Right cardiac atrium (tissue), 5 donors: ENCODE measurements around the gene ATP11A. TPM values are rescaled to one million over a fixed set of nuclear protein-coding genes. Genes with fewer than 3 reads are reported as not detected.

Experiments
- ATAC-seq, 2 donors: fragments of 200-7000 bp; cut with Tn5 transposase; one replicate each; pipeline versions ENCODE4 v1.8.0 to v1.9.1; 2020; ENCODE audit warnings: moderate library complexity in 2 of 2, mild to moderate bottlenecking in 1 of 2
- DNase-seq, 3 donors: peaks; one replicate each; pipeline ENCODE4 v3.0.0-alpha.2; 2020
- H3K27ac ChIP-seq: one replicate; pipeline ENCODE4 v1.5.1; 2013; ENCODE audit warnings: mild to moderate bottlenecking, low read length, control low read depth, moderate library complexity
- H3K27me3 ChIP-seq: one replicate; pipeline ENCODE4 v1.6.1; 2013; ENCODE audit not compliant: control insufficient read depth, insufficient read depth
- H3K4me1 ChIP-seq: one replicate; pipeline ENCODE4 v1.6.1; 2013; ENCODE audit warnings: low read length; ENCODE audit not compliant: control insufficient read depth, insufficient read depth
- H3K4me3 ChIP-seq: one replicate; pipeline ENCODE4 v1.5.1; 2013; ENCODE audit warnings: low read length, control low read depth
- H3K9me3 ChIP-seq: one replicate; pipeline ENCODE4 v1.6.1; 2013; ENCODE audit warnings: low read length; ENCODE audit not compliant: control insufficient read depth
- WGBS: extraction: QIAGEN DNeasy Blood & Tissue Kit; methylation state at CpG from one replicate; pipeline ENCODE4 v1.1.7; 2013; 5-methylcytosine and 5-hydroxymethylcytosine counted together
- intact Hi-C, 4 donors: fragments of 100-400 bp; cut with DNase I; formaldehyde crosslinking; loops; one replicate each; pipeline versions ENCODE4 v1.11.0 to v1.14.0; 2022 to 2023
- polyA plus RNA-seq: library from polyadenylated mRNA; stranded (reverse); fragments of 200-250 nt; gene quantifications from one replicate; pipeline ENCODE4 v1.2.3, GENCODE V29; 2013
- total RNA-seq, 4 donors: library from RNA; stranded (reverse); fragmentation: NEBNext Ultra II Directional; extraction: Animal tissue kit (Norgen Biotek cat#: 25700); gene quantifications; one replicate each; pipeline ENCODE4 v1.2.1, GENCODE V29; 2021
- donor health status: healthy with polysubstance abuse.
- donor health status: DM: no; HTN: yes; CAD: no.
- donor health status: DM: no; HTN: no; CAD: no.
- donor health status: DM: no; HTN: yes; CAD: no; lungs with severe emphysema.
- donor health status: DM: yes; HTN: yes; CAD: no.

The ATP11A gene
- total and polyA plus RNA-seq, 5 donors = 19.5 to 100 (median 83.4) TPM

DNA sequence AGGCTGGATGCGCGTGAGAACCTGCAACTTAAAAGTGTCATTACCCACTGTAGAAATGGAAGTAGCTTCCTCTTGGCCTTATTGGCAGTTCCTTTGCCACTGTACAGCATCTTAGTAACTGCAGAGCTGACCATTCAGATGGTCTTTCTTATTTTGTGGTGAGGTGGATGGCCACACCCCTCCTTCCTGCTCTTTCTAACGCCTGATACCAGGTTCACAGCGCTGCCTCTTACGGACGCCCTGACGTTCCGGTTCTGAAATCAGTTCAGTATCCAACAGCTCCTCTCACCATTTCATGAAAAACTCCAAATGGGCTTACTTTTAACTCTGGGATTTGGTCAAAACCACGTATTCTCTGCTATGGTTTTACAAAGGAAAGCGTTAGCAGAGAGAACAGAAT, 134.6 kb downstream of the ATP11A start:
- Histone ChIP-seq H3K4me1 (no peaks in the 10 kb centered on the region), H3K27me3 (no peaks in the 10 kb centered on the region), H3K4me3 (no peak overlapping the region), H3K27ac (no peak overlapping the region), H3K9me3 (no peaks in the 10 kb centered on the region)
- no peak for DNase-seq
- 81% methylated on average over 10 of the region's 10 CpGs for WGBS
- ATAC-seq = no peak
- intact Hi-C loops = no loop called here

DNA sequence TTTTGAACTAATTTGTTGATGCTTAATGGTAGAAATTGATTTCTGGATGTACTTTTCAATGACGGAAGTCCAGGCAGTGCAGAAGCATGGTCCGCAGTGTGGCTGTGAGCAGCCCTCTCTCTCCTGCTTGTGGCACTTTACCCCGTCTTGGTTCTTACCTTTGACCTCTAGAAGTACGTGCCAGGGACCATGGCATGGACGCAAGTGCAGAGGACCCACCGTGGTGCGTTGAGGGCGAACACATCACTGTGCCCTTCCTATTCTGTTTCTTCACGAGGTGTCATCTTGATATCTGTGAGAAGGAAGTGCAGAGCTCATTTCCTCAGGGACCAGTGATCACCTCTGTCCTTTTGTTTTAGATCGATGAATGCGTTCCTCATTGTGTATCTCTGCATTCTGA, 135.2 kb downstream of the ATP11A start:
- no peak for ATAC-seq
- DNase-seq = no peak
- 76% methylated on average over 11 of the region's 11 CpGs for WGBS
- H3K4me3 ChIP-seq = no peak overlapping the region
- intact Hi-C loops = no loop called here
- no peaks in the 10 kb centered on the region for H3K27me3 ChIP-seq
- H3K4me1 ChIP-seq = no peaks in the 10 kb centered on the region
- H3K9me3 ChIP-seq = no peaks in the 10 kb centered on the region
- H3K27ac ChIP-seq = no peak overlapping the region

DNA sequence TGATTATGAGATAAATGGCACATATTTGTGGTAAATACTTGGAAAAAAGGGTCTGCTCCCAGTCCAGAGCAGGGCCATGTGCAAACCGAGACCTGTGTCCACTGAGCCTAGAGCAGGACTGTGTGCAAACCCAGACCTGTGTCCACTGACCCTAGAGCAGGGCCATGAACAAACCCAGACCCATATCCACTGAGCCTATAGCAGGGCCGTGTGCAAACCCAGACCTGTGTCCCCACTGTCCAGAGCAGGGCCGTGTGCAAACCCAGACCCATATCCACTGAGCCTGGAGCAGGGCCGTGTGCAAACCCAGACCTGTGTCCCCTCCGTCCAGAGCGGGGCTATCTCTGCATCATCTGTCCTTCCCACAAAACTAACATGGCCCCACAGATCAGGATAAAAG, 136.0 kb downstream of the ATP11A start:
- intact Hi-C loops = no loop called here
- no peak overlapping the region for H3K27ac ChIP-seq
- H3K4me1 ChIP-seq = no peaks in the 10 kb centered on the region
- WGBS = 96% methylated on average over 6 of the region's 6 CpGs
- H3K4me3 ChIP-seq = no peak overlapping the region
- no peaks in the 10 kb centered on the region for H3K27me3 ChIP-seq
- H3K9me3 ChIP-seq = no peaks in the 10 kb centered on the region
- ATAC-seq (peak in 1 of 2 donors; percentile 25), DNase-seq (no peak)

DNA sequence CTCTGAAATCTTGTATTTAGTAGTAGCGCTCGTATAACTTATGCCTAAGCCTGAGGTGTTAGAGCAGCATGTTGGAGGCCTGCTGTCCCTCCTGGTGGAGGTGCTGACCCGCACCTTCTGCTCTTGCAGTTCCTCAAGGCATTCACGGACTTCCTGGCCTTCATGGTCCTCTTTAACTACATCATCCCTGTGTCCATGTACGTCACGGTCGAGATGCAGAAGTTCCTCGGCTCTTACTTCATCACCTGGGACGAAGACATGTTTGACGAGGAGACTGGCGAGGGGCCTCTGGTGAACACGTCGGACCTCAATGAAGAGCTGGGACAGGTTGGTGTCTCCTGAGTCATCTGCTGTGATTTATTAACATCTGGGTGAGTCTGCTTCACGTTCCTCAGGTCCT, 136.7 kb downstream of the ATP11A start:
- Histone ChIP-seq H3K4me3 (no peak overlapping the region), H3K4me1 (no peaks in the 10 kb centered on the region), H3K27ac (no peak overlapping the region), H3K9me3 (no peaks in the 10 kb centered on the region), H3K27me3 (no peaks in the 10 kb centered on the region)
- DNase-seq (no peak), ATAC-seq (no peak)
- intact Hi-C loops = no loop called here
- WGBS = 94% methylated on average over 14 of the region's 14 CpGs

DNA sequence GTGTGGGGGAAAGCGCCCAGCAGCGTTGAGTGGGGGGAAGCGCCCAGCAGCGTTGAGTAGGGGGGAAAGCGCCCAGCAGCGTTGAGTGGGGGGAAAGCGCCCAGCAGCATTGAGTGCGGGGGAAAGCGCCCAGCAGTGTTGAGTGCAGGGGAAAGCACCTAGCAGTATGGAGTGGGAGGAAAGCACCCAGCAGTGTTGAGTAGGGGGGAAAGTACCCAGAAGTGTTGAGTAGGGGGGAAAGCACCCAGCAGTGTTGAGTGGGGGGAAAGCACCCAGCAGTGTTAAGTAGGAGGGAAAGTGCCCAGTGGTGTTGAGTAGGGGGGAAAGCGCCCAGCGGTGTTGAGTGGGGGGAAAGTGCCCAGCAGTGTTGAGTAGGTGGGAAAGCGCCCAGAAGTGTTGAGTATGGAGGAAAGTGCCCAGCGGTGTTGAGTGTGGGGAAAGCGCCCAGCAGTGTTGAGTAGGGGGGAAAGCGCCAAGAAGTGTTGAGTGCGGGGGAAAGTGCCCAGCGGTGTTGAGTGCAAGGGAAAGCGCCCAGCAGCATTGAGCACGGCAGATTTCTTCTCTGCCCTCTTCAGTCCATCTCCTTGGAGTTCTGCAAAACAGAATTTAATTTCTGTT, 138.4 kb downstream of the ATP11A start:
- no peak for ATAC-seq
- WGBS = 82% methylated on average over 19 of the region's 19 CpGs
- Histone ChIP-seq H3K27ac (no peak overlapping the region), H3K4me1 (no peaks in the 10 kb centered on the region), H3K9me3 (no peaks in the 10 kb centered on the region), H3K4me3 (no peak overlapping the region), H3K27me3 (no peaks in the 10 kb centered on the region)
- no peak for DNase-seq
- intact Hi-C loops = no loop called here

DNA sequence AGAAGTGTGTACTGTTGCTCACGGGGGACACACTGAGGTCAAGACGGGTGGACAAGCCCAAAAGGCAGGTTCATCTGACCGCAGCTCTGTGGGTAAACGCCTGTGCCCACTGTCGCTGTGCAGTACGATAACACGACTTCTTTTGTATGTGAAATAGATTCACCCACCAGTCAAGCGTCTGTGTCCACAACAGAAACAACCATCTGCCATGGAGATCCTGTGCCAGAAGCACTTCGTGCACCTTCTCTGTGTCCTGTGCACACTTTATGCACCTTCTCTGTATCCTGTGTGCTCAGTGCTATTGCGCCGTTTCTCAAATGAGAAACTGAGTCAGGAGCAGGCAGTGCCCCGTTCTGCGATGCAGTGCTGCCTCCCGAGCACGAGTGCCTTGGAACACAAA, 138.9 kb downstream of the ATP11A start:
- H3K9me3 ChIP-seq = no peaks in the 10 kb centered on the region
- no peak overlapping the region for H3K4me3 ChIP-seq
- intact Hi-C loops = no loop called here
- H3K27me3 ChIP-seq = no peaks in the 10 kb centered on the region
- ATAC-seq (no peak), DNase-seq (no peak)
- H3K4me1 ChIP-seq = no peaks in the 10 kb centered on the region
- 88% methylated on average over 15 of the region's 15 CpGs for WGBS
- no peak overlapping the region for H3K27ac ChIP-seq

DNA sequence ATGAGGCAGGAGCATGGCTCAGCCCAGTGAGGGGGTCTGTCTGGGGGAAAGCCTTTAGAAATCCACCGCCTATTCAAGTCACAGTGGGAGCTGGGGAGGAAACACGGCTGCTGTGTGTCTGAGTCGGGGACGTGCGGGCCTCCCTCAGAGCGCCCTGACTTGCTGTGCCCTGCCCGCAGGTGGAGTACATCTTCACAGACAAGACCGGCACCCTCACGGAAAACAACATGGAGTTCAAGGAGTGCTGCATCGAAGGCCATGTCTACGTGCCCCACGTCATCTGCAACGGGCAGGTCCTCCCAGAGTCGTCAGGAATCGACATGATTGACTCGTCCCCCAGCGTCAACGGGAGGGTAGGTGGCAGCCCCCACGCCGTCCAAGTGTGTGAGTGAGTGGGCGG, 141.4 kb downstream of the ATP11A start:
- H3K9me3 ChIP-seq = no peaks in the 10 kb centered on the region
- DNase-seq = no peak
- no peaks in the 10 kb centered on the region for H3K4me1 ChIP-seq
- H3K4me3 ChIP-seq = no peak overlapping the region
- no peak for ATAC-seq
- intact Hi-C loops = no loop called here
- H3K27ac ChIP-seq = no peak overlapping the region
- H3K27me3 ChIP-seq = no peaks in the 10 kb centered on the region
- 94% methylated on average over 21 of the region's 21 CpGs for WGBS

DNA sequence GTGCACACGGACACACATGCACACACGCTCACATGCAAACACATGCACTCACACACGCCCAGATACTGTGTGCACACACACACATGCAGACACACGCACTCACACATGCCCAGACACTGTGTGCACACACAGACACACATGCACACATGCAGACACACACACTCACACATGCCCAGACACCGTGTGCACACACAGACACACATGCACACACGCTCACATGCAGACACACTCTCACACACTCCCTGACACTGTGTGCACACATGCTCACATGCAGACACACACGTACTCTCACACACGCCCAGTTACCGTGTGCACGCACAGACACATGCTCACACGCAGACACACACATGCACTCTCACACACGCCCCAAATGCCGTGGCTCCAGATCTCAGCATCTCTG, 142.0 kb downstream of the ATP11A start:
- DNase-seq = no peak
- H3K9me3 ChIP-seq = no peaks in the 10 kb centered on the region
- no peaks in the 10 kb centered on the region for H3K4me1 ChIP-seq
- H3K4me3 ChIP-seq = no peak overlapping the region
- intact Hi-C loops = no loop called here
- no peak overlapping the region for H3K27ac ChIP-seq
- no peak for ATAC-seq
- 96% methylated on average over 13 of the region's 13 CpGs for WGBS
- no peaks in the 10 kb centered on the region for H3K27me3 ChIP-seq

DNA sequence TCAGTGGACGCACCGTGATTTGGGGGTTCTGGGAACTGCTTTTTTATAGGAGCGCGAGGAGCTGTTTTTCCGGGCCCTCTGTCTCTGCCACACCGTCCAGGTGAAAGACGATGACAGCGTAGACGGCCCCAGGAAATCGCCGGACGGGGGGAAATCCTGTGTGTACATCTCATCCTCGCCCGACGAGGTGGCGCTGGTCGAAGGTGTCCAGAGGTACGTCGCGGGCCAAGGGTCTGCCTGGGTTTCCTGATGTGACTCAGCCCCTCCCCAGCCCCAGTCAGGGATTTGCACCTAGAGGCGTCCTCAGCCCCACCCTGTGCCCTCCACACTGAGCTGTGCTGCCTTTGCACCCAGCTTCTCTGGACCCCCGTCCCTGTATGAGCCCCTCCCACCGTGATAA, 143.0 kb downstream of the ATP11A start:
- H3K4me3 ChIP-seq = no peak overlapping the region
- DNase-seq (no peak), ATAC-seq (no peak)
- WGBS = 93% methylated on average over 23 of the region's 23 CpGs
- no peak overlapping the region for H3K27ac ChIP-seq
- intact Hi-C loops = no loop called here
- no peaks in the 10 kb centered on the region for H3K4me1 ChIP-seq
- H3K27me3 ChIP-seq = no peaks in the 10 kb centered on the region
- H3K9me3 ChIP-seq = no peaks in the 10 kb centered on the region

DNA sequence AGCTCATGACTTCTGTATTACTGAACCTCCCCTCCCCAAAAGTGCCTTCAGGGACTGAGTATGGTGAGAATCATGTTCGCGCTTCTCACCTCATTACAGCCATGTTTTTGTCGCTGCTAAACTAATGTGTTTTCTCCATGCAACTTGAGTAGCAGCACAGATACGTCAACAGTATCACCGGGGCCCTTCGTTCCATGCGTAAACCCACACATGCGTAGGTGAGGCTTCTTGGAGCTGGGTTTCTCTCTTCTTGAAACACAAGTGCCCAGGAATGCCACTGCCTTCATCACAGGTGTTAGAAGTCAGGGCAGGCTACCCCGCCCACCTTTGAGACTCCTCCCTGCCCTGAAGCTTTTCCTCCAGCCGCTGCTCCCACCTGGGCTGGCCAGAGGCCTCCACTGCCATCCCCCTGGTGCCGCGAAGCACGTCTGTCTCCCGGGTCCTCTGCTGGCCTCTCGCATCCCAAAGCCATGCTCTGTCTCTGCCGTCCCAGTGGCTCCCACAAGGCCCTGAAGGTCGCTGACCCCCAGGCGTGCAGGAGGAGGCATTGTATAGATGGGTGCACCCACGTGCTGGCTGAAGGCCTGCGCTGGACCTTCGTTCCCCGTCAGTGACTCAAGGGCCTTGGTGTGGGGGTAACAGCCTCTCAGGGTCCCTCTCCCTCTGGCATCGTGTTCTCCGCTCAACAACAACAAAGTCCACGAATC, 143.9 kb downstream of the ATP11A start:
- Histone ChIP-seq H3K4me1 (no peaks in the 10 kb centered on the region), H3K9me3 (no peaks in the 10 kb centered on the region), H3K27ac (no peak overlapping the region), H3K27me3 (no peaks in the 10 kb centered on the region), H3K4me3 (no peak overlapping the region)
- WGBS = 93% methylated on average over 25 of the region's 25 CpGs
- ATAC-seq = no peak
- no peak for DNase-seq
- intact Hi-C loops = no loop called here

DNA sequence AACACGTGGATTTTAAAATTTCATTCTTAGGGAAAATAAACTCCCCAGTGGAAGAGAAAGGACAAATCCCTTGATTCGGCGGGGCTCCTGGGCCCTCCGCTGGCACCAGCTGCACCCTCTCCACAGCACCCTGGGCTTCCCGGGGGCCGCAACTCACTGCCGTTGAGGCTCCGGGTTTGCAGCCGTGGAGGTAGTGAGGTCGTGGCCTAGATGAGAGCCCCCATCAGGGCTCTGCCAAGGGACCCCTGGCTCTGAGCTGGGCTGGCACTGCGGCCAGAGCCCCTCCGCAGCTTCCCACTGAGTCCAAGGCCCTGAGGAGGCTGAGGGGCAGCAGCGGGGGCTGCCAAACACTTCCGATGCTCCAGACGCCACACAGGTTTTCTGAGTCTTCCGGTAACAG, 145.5 kb downstream of the ATP11A start:
- intact Hi-C loops = no loop called here
- no peak overlapping the region for H3K27ac ChIP-seq
- H3K9me3 ChIP-seq = no peaks in the 10 kb centered on the region
- H3K27me3 ChIP-seq = no peaks in the 10 kb centered on the region
- WGBS = 91% methylated on average over 16 of the region's 16 CpGs
- ATAC-seq (no peak), DNase-seq (no peak)
- no peaks in the 10 kb centered on the region for H3K4me1 ChIP-seq
- H3K4me3 ChIP-seq = no peak overlapping the region

DNA sequence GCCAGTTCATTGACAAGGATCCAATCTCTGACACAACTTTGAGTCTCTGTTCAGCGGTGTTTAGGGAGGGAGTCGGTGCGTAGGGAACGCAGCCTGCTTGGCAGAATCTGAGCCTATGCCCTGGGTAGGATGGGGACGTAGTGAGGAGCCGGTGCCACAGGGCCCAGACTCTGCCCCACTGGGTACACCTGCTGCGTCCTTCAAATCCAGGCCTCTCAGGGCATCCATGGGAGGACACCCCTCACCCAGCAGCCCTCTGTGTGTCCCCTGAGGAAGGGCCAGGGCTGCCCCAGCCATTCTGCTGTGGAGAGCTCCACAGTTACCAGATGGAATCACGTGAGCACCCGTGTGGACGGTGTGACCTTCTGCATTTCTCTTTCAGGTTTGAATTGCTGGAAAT, 146.0 kb downstream of the ATP11A start:
- no peaks in the 10 kb centered on the region for H3K27me3 ChIP-seq
- intact Hi-C loops = no loop called here
- no peak overlapping the region for H3K4me3 ChIP-seq
- WGBS = 95% methylated on average over 10 of the region's 10 CpGs
- no peaks in the 10 kb centered on the region for H3K9me3 ChIP-seq
- ATAC-seq = no peak
- DNase-seq = no peak
- H3K4me1 ChIP-seq = no peaks in the 10 kb centered on the region
- no peak overlapping the region for H3K27ac ChIP-seq
